ENCODE results near the gene SLC37A2. TPM values are rescaled to one million over a fixed set of nuclear protein-coding genes. Genes with fewer than 3 reads are reported as not detected.

The SLC37A2 gene
- total RNA-seq, 1 donor from 2014 or later: 0.13 TPM

DNA sequence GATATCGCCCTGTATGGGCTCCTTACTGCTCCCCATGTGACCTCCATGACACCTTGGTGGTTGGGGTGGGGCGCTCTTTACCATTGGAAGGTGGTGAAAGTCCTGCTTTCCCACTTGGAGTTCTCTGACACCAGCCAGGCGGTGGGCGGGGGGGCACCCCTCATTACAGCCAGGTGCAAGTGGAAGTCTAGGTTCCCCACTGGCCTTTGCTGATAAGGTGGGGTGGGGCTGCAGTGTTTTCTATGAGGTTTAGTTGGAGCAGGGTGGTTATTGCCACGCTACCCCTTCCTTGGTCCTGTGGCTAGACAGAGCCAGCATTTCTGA is 5.5 kb upstream of the SLC37A2 start:
- intact Hi-C loops (cut with micrococcal nuclease): no loop called here
- Mint-ChIP-seq H3K9me3 (no peaks in the 10 kb centered on the region), H3K4me1 (ENCODE audit: low read depth) (peaks cover 10% of the 10 kb centered on the region), H3K27me3 (ENCODE audit: insufficient read depth) (peaks cover 23% of the 10 kb centered on the region), H3K36me3 (ENCODE audit: low read depth) (no peaks in the 10 kb centered on the region), H3K4me3 (no peak overlapping the region), H3K27ac (no peak overlapping the region)
- DNase-seq (ENCODE audit: low spot score): no peak

DNA sequence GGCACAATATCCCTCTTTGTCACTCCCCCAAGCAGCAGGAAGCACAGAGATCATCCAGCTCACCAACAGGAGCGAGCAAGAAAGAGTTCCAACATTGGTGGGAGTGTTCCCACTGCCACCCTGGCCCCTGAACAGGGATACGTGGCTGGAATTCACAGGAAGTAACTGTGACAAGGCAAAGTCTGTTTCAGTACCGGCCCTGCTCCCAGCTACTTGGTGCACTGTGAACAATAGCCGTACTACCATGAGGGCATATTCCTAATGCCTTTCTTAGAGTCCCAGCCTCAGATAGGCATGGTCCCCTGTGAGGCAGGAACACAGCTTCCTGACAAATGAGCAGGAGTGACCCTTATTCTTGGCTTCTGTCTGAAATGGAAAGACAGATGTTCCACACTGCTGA is 1.8 kb upstream of the SLC37A2 start:
- intact Hi-C loops (cut with micrococcal nuclease): no loop called here
- no peak overlapping the region for H3K27ac Mint-ChIP-seq
- no peaks in the 10 kb centered on the region for H3K9me3 Mint-ChIP-seq
- H3K4me1 Mint-ChIP-seq (ENCODE audit: low read depth): peaks cover 10% of the 10 kb centered on the region
- no peak for DNase-seq (ENCODE audit: low spot score)
- H3K36me3 Mint-ChIP-seq (ENCODE audit: low read depth): no peaks in the 10 kb centered on the region
- no peak overlapping the region for H3K4me3 Mint-ChIP-seq
- peaks cover 44% of the 10 kb centered on the region for H3K27me3 Mint-ChIP-seq (ENCODE audit: insufficient read depth)

DNA sequence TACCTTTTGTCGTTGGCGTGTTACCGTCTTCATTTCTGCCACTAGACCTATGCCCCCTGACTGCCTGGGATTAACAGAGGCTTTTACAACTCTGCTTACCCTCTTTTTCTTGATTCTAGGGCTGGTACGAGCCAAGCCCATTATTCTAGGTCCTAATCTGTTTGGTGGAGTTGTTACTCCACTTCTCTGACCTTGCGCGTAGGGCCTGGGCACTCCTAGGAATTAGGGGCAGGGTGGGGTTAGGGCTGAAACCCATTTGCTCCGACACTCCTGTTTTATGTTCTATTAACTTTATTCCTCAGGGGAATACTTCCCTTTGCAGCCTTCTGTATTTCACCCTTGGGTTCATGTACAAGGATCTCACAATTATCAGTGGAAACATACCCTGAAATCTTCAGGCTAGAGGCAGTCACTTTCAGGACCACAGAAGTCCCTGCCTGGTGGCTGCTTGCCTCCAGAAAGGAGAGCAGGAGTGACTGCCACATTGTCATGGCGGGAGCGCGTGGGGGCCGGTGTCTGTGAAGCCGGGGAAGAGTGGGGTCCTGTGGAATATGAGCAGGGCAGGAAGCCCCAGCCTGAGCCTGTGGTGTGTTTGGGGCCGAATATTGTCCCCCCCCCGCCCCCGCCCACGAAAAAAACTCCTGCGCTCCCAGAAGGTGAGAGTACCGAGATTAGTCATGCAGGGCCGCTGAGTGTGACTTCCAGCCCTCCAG is 731 bp upstream of the SLC37A2 start:
- no peaks in the 10 kb centered on the region for H3K9me3 Mint-ChIP-seq
- DNase-seq (ENCODE audit: low spot score): no peak
- peak overlapping the region; percentile 80 for H3K4me3 Mint-ChIP-seq
- peaks cover 44% of the 10 kb centered on the region for H3K27me3 Mint-ChIP-seq (ENCODE audit: insufficient read depth)
- H3K27ac Mint-ChIP-seq: no peak overlapping the region
- intact Hi-C loops (cut with micrococcal nuclease): loop anchor here (2.0 kb wide), 2 partner anchors 78 to 108 kb away; partner anchors contain the start of gene CCDC15
- H3K36me3 Mint-ChIP-seq (ENCODE audit: low read depth): no peaks in the 10 kb centered on the region
- H3K4me1 Mint-ChIP-seq (ENCODE audit: low read depth): peaks cover 10% of the 10 kb centered on the region

- no peaks in the 10 kb centered on the region for H3K9me3 Mint-ChIP-seq
- no peak for DNase-seq (ENCODE audit: low spot score)
- peaks cover 10% of the 10 kb centered on the region for H3K4me1 Mint-ChIP-seq (ENCODE audit: low read depth)
- peaks cover 42% of the 10 kb centered on the region for H3K27me3 Mint-ChIP-seq (ENCODE audit: insufficient read depth)
- peak overlapping the region; percentile 26 for H3K4me3 Mint-ChIP-seq
- intact Hi-C loops (cut with micrococcal nuclease): loop anchor here (1.0 to 2.0 kb wide), 3 partner anchors 48 to 109 kb away; partner anchors contain the start of genes CCDC15 and TMEM218
- no peaks in the 10 kb centered on the region for H3K36me3 Mint-ChIP-seq (ENCODE audit: low read depth)
- no peak overlapping the region for H3K27ac Mint-ChIP-seq
Observed at GRCh38 chr11:125063429-125064043, 431 bp downstream of the SLC37A2 start.

DNA sequence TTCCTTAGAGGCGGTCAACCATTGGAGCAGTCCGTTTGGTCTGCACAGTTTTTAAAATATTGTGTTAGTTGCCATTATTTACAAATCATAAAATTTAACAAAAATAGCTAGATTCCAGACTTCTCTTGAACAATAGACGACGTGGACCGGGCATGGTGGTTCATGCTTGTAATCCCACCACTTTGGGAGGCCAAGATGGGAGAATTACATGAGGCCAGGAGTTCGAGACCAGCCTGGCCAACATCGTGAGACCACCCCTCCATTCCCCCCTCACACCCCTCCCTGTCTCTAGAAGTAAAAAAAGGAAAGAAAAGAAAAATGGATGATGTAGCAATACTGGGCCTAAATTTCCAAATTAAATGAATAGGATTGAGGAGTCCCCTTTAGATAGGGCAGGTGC is 965 bp downstream of the SLC37A2 start:
- Mint-ChIP-seq H3K4me3 (no peak overlapping the region), H3K27me3 (ENCODE audit: insufficient read depth) (peaks cover 42% of the 10 kb centered on the region), H3K36me3 (ENCODE audit: low read depth) (no peaks in the 10 kb centered on the region), H3K4me1 (ENCODE audit: low read depth) (peaks cover 10% of the 10 kb centered on the region), H3K27ac (no peak overlapping the region), H3K9me3 (no peaks in the 10 kb centered on the region)
- intact Hi-C loops (cut with micrococcal nuclease): no loop called here
- no peak for DNase-seq (ENCODE audit: low spot score)

DNA sequence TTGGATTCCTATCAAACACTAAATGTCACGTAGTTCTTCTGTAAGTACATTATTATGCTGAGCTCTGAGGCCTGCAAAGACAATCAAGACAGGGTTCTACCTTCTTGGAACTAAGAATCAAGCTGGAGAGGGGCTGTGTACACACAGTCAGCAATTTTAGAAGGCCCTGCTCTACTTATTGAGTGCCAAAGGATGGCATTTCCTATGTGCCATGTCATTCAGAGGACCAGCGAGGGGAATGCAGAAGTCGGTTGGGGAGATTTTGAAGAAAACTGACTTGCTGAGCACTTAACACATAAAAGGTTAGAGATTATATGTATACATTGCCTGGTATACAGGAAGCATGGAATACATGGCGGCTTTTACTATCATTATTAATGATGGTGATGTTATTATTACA is 5.3 kb downstream of the SLC37A2 start:
- Mint-ChIP-seq H3K27ac (no peak overlapping the region), H3K27me3 (ENCODE audit: insufficient read depth) (peaks cover 27% of the 10 kb centered on the region), H3K9me3 (no peaks in the 10 kb centered on the region), H3K4me3 (no peak overlapping the region), H3K4me1 (ENCODE audit: low read depth) (peaks cover 15% of the 10 kb centered on the region), H3K36me3 (ENCODE audit: low read depth) (no peaks in the 10 kb centered on the region)
- intact Hi-C loops (cut with micrococcal nuclease): no loop called here
- no peak for DNase-seq (ENCODE audit: low spot score)

- H3K27me3 Mint-ChIP-seq (ENCODE audit: insufficient read depth): peaks cover 25% of the 10 kb centered on the region
- H3K4me1 Mint-ChIP-seq (ENCODE audit: low read depth): peaks cover 15% of the 10 kb centered on the region
- no peak overlapping the region for H3K4me3 Mint-ChIP-seq
- intact Hi-C loops (cut with micrococcal nuclease): no loop called here
- DNase-seq (ENCODE audit: low spot score): no peak
- no peaks in the 10 kb centered on the region for H3K36me3 Mint-ChIP-seq (ENCODE audit: low read depth)
- H3K27ac Mint-ChIP-seq: no peak overlapping the region
- H3K9me3 Mint-ChIP-seq: no peaks in the 10 kb centered on the region
Observed at GRCh38 chr11:125069008-125069407, 5.9 kb downstream of the SLC37A2 start.

- intact Hi-C loops (cut with micrococcal nuclease): no loop called here
- no peak overlapping the region for H3K4me3 Mint-ChIP-seq
- DNase-seq (ENCODE audit: low spot score): no peak
- no peak overlapping the region for H3K27ac Mint-ChIP-seq
- H3K9me3 Mint-ChIP-seq: no peaks in the 10 kb centered on the region
- peaks cover 15% of the 10 kb centered on the region for H3K4me1 Mint-ChIP-seq (ENCODE audit: low read depth)
- no peaks in the 10 kb centered on the region for H3K36me3 Mint-ChIP-seq (ENCODE audit: low read depth)
- H3K27me3 Mint-ChIP-seq (ENCODE audit: insufficient read depth): peaks cover 18% of the 10 kb centered on the region
Observed at GRCh38 chr11:125069796-125070195, 6.7 kb downstream of the SLC37A2 start.

GRCh38 chr11:125070699-125071254 is 7.7 kb downstream of the SLC37A2 start:
- Mint-ChIP-seq H3K27me3 (ENCODE audit: insufficient read depth) (peaks cover 8% of the 10 kb centered on the region), H3K36me3 (ENCODE audit: low read depth) (no peaks in the 10 kb centered on the region), H3K27ac (no peak overlapping the region), H3K4me3 (no peak overlapping the region), H3K4me1 (ENCODE audit: low read depth) (peaks cover 15% of the 10 kb centered on the region), H3K9me3 (no peaks in the 10 kb centered on the region)
- intact Hi-C loops (cut with micrococcal nuclease): no loop called here
- no peak for DNase-seq (ENCODE audit: low spot score)

DNA sequence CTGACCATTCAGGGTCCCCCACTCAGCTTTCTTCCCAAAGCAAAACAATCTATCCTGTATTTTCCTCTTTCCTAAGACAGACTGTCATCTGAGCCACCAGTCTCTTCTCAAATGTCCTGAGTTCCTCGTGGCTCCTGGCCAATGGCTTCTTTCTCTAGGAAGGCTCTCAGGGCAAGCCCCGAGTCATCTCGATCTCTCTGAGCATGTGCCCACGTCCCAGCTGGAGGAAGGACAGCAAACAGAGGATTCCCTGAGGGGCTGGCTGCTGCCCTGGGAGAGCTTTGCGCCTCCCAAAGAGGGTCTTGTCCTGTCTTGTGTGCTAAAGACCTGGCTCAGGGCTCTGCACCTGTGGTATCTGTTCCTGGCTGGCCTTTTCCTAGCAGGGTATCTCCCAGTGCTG is 8.3 kb downstream of the SLC37A2 start:
- no peak overlapping the region for H3K27ac Mint-ChIP-seq

GRCh38 chr11:125071846-125072217 is 8.7 kb downstream of the SLC37A2 start:
- H3K9me3 Mint-ChIP-seq: no peaks in the 10 kb centered on the region
- H3K36me3 Mint-ChIP-seq (ENCODE audit: low read depth): no peaks in the 10 kb centered on the region
- H3K4me3 Mint-ChIP-seq: no peak overlapping the region
- intact Hi-C loops (cut with micrococcal nuclease): no loop called here
- H3K27ac Mint-ChIP-seq: no peak overlapping the region
- H3K4me1 Mint-ChIP-seq (ENCODE audit: low read depth): peaks cover 15% of the 10 kb centered on the region
- DNase-seq (ENCODE audit: low spot score): no peak
- H3K27me3 Mint-ChIP-seq (ENCODE audit: insufficient read depth): peaks cover 7% of the 10 kb centered on the region

More for the DNA sequence above, 8.3 kb downstream of the SLC37A2 start:
- no peak for DNase-seq (ENCODE audit: low spot score)
- H3K4me1 Mint-ChIP-seq (ENCODE audit: low read depth): peaks cover 15% of the 10 kb centered on the region
- no peaks in the 10 kb centered on the region for H3K9me3 Mint-ChIP-seq
- intact Hi-C loops (cut with micrococcal nuclease): no loop called here
- no peaks in the 10 kb centered on the region for H3K36me3 Mint-ChIP-seq (ENCODE audit: low read depth)
- no peak overlapping the region for H3K4me3 Mint-ChIP-seq
- peaks cover 7% of the 10 kb centered on the region for H3K27me3 Mint-ChIP-seq (ENCODE audit: insufficient read depth)

DNA sequence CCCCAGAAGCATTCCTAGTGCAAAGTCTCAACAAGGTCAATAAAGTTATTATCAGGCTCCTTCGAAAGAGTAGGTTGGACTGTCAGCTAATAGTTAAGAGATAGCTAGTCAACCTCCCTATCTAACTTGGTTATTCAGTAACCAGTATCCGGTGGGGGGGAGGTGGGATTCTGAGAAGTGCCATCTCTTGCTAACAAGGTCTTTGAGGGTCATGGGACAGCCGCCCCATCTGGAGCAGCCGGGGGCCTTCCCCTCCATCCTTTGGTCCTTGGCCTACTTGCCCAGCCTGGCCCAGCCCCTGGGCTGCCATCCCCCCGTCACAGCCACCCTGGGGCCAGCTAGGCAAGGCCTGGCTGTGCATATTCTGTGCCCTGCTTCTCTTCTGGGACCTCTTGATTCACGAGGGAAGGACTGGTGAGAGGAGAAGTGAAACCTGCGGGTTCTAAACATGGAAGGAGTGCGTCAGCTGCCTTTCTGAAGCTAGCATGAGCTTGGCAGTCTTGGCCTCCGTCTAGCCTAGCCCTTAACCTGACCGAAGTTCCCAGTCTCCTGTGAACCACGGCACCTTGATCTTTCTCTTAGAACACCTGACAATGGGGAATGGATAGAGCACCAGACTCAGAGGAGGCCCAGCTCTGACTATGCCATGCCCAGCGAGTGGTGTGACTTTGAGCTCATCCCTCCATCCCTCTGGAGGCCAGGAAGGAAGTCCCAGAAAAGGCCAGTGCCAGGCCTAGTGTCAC is 9.3 kb downstream of the SLC37A2 start:
- no peak overlapping the region for H3K4me3 Mint-ChIP-seq

More for the DNA sequence above, 9.3 kb downstream of the SLC37A2 start:
- Mint-ChIP-seq H3K9me3 (no peaks in the 10 kb centered on the region), H3K4me1 (ENCODE audit: low read depth) (peaks cover 15% of the 10 kb centered on the region), H3K27ac (no peak overlapping the region), H3K36me3 (ENCODE audit: low read depth) (no peaks in the 10 kb centered on the region), H3K27me3 (ENCODE audit: insufficient read depth) (peaks cover 3% of the 10 kb centered on the region)
- intact Hi-C loops (cut with micrococcal nuclease): no loop called here
- no peak for DNase-seq (ENCODE audit: low spot score)

All from activated T-helper 1 cell treated with anti-CD3 and anti-CD28 coated beads, Interleukin-12 subunit alpha, Interleukin-12 subunit beta, Interleukin-2, Interleukin-4 antibody, amounts not matched to agents 30 ng/mL and 10 ng/mL and 1 ng/mL, durations not matched to agents 14 hours and 24 hours and 36 hours (primary cell).